HuH-7 (cell line): ENCODE measurements around the gene DMC1.

Experiments used
- DNase-seq: peaks from one replicate; pipeline ENCODE4 v3.0.0; 2011; ENCODE audit warnings: low spot score

DMC1 gene

DNA sequence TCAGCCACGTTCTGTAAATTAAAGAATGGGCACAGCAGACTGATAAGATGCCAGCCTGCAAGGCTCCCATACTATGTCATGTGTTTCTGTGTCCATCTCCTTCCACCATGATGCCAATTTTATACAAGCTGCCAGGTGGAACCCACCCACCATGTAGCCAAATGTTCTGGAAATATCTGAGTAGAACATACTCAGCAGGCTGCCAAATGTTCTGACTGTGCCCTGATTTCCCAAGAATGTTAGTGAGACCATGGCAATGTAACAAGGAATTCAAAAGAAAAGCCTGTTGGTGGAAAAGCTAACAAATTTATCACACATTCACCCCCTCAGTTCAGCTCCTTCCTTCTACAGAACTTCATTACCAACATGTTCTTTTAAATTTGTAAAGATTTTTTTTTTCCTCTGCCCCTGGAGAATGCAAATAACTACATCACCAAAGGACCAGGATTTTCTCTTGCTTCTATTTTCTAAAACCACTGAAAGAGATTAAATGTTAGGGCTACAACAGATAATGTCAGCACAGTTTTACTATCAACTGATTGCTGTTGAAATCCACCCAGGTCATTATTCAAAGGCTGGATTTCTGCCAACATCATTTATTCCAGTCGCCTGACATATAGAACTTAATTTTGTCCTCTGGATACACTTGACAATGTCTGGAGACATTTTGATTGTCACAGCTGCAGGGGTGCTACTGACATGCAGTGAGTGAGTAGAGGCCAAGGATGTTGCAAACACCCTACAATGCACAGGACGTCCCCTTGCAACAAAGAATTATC is 3.1 kb downstream of the DMC1 start:
- DNase-seq: no peak

DNA sequence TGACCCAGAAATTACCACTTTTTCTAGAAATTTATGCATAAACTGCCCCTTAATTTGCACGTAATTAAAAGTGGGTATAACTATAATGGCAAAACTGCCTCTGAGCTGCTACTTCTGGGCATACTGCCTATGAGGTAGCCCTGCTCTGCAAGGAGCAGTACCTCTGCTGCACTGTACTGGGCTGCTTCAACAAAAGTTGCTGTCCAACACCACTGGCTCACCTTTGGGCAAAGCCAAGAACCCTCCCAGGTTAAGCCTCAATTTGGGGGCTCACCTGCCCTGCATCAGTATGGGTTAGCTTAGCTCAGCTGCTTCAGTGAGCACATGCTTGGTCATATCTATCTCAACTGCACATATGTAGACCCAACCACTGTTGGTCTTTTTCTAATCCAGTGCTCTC is 4.5 kb downstream of the DMC1 start:
- DNase-seq: no peak

DNA sequence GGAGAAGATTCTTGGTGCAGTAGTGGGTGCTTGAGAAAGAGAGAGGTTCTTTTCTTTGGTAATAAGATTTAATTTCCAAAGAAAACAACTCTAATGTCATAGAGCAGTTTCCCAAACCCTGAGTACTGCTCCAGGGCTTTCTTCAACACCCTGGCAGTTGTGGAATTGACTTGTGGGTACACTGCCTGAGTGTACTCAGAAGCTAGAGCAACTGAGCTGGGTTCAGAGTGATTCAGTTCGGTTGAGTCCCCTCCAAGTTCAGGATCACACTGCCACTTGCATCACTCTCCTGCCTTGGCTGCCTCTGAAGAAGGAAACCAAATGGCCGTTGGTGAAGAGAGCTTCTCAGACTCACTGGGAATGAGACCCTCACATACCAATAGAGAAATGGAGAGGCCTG is 5.3 kb downstream of the DMC1 start:
- no peak for DNase-seq

DNA sequence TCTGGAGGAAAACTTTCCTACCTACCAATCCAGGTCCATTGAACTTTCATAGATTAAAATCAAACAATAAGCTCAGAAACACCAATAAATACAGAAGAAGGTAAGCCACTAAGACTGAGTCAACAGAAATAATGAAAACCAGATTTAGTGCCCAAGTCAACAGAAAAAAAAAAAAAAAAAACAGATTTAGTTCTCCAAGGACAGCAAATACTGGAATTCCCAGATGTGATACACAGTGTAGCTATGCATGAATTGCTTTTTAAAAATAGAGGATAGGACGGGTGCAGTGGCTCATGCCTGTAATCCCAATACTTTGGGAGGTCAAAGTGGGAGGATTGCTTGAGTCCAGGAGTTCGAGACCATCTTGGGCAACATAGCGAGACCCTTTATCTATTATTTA is 15.7 kb downstream of the DMC1 start:
- DNase-seq: no peak

DNA sequence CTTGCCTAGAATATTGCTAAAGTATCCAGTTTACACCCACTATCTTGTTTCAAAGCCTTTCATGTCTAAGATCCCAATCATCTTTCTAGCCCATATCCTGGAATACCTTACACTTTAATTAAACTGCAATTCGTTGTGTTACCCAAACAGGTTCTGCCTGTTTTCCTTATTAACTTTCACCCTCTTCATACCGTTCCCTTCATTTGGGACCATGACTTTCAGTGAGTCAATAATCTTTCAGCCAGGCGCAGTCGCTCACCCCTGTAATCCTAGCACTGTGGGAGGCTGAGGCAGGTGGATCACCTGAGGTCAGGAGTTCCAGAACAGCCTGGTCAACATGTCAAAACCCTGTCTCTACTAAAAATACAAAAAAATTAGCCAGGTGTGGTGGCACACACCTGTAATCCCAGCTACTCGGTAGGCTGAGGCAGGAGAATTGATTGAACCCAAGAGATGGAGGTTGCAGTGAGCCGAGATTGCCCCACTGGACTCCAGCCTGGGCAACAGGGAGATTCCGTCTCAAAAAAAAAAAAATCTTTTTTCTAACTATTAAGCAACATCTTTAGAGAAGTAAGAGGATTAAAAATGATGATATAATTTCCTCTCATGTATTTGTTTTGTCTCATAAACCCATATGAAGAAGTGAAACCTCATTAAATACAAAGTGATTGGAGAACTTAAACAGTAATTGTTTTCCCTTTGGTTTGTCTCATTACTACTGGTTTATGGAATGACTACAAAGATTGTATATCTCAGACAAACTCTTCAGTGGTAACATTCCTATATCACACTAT is 20.7 kb downstream of the DMC1 start:
- no peak for DNase-seq

DNA sequence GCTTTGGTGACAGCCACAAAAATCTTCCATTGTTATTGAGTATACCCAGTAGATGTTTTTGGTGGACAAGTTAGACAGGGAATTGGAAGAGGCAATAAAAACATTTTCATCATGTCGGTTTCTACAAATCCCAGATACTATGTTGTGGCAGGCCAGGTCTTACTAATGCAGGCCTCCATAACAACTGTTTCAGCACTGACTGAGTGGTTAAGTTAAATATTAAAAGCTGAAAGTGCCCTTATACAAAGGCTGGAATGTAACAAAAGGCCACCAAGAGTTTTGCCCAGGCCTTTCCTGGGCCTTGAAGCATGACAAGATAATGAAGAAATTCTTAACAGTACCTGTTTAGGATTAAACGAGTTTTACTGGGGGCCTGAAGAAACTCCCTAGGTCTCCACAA is 29.3 kb downstream of the DMC1 start:
- DNase-seq: no peak

DNA sequence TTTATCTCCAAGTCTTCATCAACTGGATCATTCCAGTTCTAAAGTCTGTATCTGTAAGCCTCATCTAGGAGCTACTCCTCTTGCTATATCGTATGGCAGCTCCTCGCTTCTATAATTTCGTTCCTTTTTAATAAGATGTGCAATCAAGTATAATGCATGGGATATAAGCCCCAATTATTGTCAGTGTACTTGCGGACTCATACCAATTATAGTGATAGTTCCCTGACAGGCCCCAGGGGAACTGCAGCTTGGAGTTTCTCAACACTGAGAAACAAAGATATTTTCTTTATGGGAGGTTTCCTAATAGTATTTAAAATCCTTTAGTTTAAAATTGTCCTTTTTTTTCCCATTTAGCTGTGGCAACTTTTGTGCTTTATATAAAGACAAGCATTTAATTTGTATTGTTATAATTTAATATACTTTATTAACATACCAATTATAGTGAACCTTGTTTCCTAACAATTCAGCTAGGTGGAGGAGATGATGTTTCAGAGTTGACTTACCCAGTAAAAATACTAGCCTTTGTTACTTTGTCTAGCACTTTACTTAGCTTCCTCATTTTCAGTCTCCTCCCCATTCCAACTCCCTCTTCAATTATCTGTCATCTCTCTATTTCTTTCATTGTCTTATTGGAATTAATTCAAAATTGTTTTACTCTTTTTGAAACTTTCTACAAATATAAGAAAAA is 38.6 kb downstream of the DMC1 start:
- no peak for DNase-seq

DNA sequence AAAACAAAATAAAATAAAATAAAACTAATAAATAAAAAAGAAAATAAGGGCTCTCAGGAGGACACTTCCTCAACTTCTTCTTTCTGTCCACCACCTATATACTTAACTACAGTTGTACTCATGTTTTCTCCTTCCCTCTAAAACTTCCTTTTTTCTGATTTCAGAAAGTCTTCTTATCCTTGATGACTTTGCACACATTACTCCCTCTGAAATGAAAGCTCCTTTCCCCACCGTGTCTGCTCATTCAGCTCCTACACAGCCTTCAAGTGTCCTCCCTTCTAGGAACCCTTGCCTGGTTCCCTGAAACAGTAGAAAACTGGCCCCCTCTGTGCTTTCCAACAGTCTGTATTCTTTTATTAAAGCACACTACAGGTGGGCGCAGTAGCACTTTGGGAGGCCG is 45.6 kb downstream of the DMC1 start:
- no peak for DNase-seq

DNA sequence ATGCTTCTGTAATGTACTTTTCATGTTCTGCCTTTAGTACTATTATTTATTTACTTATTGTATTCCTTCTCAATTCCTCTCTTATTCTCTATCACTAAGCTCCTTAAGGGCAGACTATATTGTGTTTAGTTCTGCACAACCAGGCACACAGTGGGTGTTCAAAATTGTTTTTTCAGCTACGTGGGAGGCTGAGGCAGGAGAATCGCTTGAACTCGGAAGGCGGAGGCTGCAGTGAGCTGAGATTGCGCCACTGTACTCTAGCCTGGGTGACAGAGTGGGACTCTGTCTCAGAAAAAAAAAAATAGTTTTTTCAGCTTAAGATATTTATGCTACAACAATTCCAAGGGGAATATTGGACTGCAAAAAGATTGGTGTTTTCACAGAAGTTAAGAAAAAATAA is 46.5 kb downstream of the DMC1 start:
- DNase-seq: no peak

DNA sequence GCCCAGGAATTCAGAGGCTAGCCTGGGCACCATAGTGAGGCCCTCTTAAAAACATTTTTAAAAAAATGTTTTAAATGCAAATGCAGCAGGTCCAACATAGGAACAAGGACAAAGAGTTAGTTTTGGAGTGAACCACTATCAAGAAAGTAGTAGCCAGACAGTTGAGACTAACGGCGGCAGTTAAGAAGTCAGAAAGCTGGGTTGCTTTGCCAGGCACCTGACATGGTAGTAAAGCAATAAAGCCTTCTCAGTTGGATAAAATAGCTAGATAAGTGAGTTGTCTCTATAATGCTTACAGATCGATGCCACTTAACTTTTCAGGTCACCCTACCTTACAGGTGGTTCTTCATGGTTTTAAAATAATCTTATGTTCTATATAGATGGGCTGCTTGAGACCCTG is 47.0 kb downstream of the DMC1 start:
- no peak for DNase-seq

DNA sequence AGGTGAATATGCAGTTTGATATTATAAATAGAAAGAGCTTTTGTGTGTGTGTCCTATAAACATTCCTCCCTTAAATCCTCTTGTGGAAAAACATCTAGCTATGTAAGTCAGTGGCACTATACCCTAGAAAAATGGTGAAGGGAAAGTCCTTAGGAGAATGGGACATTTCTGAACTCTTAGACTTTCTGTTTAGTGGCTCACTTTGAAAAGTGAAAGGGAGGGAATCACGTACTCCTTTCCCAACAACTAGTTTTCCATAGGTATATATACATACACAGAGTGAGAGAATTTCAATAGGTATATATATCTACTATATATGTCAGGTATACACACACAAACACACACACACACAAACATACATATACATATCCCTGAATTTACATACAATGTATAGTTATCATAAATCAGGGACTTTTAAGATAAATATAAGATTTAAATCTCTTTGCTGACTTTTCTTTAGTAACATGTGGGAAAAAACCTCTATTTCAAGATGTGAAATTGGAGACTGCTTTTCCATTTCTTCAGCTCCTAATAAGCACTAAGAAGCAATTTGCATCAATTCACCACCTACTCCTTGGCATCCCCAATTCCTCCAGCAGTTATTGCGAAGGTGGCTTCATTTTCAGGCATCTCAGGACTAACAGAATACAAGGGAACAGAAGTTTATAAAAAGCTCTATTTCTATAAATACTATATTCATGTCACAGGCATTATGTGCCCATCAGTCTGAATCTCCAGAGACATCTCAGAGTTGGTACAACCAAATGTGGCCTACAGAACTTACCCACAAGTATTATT is 50.3 kb downstream of the DMC1 start:
- no peak for DNase-seq

DNA sequence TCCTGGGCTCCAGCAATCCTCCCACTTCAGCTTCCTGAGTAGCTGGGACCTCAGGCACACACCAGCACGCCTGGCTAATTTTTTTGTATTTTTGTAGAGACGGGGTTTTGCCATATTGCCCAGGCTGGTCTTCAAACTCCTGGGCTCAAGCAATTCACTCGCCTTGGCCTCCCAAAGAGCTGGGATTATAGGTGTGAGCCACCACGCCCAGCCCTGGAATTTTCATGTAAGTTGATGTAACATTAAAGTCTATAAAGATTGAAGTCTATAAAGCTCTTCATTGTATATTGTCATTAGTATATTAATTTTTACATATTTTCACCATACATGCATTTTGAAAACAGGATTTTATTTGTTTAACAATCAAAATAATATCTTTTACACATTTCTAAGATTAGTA is 51.4 kb downstream of the DMC1 start:
- DNase-seq: no peak

DNA sequence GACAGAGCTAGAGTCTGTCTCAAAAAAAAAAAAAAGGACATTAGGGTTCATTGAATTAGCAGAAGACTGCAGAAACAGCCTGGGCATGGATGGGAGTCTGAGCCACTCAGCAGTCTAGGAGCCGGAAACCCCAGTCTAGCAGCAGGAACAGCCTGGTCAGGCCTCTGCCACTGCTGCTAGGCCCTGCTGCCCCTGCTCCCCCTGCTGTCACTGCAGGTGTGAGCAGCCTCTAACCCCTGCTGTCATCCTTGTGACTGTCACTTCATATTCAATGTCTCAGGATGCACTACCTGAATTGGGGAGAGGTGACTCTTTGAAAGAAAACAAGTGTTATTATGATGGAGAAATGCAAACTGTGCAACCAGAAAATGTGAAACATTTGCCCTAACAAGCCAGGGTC is 56.9 kb downstream of the DMC1 start:
- DNase-seq: peak; percentile 82

DNA sequence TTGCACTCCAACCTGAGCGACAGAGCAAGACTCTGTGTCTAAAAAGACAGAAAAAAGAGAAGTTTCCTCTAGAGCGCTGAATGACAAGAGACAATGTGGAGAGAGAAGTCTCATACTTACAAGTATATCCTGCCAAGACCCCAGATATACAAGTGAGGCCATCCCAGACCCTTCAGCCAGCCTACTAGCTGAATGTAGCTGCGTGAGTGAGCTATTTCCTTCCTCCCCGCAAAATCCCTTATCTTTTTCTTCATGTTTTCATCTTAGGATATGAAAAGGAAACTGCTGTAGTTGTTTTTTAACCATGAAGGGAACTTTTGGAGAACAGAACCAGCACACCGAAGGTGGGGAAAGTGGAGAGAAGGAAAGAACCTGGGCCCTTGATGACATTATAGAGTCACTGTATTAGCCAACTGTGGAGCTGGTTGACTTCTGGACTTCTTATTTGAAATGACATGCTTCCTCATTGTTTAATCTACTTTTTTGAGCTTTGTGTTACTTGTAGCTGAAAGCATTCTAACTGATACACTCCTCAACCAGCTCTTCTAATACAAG is 59.5 kb downstream of the DMC1 start:
- no peak for DNase-seq

DNA sequence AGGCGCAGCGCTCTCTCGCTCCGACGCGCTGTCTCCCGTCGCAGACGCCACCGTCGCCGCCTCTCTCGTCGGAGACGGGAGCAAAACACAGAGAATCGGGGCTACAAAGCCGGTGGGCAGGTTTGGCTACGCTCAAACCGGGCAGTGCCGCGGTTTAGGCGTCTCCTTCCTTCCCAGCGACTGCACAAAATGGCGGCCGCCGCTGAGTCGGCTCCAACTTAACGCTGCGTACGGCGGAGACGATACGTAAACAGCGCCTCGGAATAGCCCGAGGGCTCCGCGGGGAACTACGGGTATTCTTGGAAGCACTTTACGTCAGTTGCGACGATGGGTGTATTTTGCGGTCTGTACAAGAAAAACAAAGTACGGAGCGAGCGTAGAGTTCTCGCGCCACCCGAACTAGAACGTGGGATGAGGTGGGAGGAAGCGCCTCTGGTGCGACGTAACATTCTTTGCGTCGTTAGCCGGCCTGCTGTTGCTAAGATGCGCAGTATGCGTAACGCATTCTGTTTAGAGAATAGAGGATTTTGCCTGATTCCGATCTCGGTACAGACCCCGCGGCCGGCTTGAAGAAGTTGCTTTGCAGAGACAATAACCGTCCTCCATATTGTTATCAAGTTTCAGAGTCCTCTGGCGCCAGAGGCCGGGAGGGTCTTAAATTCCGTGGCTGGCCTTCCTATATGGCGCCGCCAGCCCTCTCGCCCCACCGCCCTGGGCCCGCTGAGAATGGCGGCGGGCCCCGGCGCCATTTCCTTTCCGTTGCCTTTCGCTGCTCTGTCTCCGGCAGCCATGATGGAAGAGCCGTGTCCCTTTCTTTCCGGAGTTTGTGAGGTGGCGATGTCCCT is 63.6 kb downstream of the DMC1 start, which contains the start of gene DDX17:
Gene DDX17 (minus strand): TSS at position 194 of the 845 bp plus-strand sequence.
- DNase-seq: peak; percentile 91

DNA sequence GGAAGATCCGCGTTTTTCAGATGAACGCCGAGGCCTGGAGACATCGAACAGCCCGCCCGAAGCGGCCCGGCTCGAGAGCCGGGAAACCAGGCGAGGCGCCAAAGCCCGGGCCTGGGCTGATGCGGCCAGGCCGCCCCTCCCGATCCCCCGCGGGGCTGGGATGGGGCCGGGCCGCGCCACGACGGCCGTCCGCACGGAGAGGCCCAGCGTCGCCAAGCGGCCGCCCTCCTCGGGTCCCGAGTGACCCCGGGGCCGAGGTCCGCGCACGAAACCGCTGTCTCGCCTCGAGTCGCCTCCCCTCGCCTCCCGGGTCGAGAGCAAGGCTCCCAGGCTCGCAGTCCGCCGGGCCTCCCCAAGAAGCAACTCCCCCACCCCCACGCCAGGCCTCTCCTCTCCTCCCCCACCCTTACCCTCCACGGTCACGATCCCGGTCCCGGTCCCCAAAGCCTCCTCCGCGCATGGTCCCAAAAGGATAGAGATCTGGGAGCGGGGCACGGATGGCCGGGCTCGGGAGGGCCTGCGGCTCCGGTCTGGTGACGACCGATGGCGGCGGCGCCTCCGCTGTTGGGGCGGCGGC is 64.4 kb downstream of the DMC1 start:
- peak; percentile 56 for DNase-seq

DNA sequence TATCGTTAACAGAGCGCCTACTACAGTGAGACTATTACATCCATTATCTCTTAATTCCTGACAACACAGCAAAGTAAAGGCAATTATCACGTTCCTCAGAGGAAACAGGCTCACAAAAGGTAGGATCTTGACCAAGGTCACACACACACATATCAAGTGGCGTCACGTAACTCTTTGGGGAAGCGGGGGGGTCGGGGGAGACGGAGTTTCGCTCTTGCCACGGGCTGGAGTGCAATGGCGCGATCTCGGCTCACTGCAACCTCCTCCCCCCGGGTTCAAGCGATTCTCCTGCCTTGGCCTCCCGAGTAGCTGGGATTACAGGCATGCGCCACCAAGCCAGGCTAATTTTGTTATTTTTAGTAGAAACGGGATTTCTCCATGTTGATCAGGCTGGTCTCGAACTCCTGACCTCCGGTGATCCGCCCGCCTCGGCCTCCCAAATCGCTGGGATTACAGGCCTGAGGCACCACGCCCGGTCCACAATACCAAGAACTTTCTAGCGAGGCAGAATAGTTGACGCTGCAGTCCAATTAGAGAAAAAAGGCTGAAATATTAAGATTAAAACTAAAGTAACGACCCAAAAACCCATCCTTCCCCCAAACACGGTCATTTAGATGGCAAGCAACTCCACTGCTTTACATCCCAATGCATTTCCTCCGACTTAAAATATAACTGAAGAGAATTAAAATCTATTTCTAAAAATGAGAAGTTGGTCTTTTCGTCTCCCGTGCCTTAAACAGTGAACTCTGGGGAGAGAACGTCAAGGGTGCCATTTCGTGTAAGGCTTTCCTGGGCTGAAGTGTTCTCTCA is 65.0 kb downstream of the DMC1 start:
- peak; percentile 17 for DNase-seq

DNA sequence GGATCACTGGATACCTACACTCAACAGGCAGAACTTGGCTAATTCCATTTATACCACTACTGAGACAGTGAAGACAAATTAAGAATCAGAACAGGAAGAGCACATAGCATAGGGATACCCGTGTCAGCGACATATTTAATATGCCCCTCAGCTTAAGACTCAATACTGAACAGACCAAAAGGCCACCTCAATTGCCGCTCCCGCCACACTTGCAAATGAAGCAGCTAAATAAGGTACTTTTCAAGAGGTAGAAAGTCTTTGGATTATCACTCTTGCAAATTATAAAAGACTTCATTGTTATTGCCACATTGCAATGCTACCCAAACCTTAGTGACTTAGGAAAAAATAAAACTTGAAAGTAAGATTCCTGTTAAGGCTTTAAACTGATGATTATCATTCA is 67.0 kb downstream of the DMC1 start:
- DNase-seq: no peak

DNA sequence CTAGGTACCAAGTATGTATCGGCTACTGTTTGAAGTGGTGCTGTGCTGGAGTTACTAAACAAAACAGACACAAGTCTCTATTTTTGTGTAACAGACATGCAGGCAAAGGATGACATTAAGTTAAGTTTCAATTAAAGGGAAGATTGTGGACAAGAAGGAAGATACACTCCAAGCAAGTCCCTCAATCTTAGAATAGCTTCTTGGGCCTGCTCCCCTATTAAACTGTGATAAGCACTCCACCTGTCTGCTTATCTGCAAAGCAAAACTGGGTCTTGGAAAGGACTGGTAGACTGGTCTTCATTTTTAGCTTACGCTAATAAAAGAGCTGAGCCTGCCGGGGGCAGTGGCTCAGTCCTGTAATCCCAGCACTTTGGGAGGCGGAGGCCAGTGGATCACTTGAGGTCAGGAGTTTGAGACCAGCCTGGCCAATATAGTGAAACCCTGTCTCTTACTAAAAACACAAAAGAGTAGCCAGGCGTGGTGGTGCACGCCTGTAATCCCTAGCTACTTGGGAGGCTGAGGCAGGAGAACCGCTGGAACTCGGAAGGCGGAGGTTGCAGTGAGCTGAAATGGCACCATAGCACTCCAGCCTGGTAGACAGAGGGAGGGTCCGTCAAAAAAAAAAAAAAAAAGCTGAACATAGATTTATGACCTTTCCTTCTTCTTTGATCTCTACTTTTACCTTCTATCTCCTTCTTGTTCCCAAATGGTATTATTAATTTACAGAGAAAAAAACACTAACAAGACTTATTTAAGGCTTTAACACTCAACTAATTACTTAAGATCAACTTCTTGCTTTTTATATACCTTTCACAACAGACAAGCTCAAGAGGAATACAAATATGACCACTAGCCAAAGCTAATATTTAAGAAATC is 67.9 kb downstream of the DMC1 start:
- DNase-seq: no peak
